HT1080 (cell line): ENCODE measurements around the gene GPC5. TPM values are rescaled to one million over a fixed set of nuclear protein-coding genes. Genes with fewer than 3 reads are reported as not detected.
"Not testable (repeated sequence)": the region's sequence is repeated elsewhere in the genome, so short reads cannot be mapped to it uniquely, and the experiment has no call there.

Experiments
- DNase-seq: peaks from one replicate; pipeline ENCODE4 v3.0.0-alpha.2; 2015; ENCODE audit warnings: low read depth
- total RNA-seq: library from RNA; depleted of rRNA; stranded (reverse); fragments of >200 nt; shearing (Covaris generic); gene quantifications from 2 replicates; pipeline ENCODE4 v1.2.3, GENCODE V29; 2014

Gene GPC5
- total RNA-seq, 1 experiment from 2014 or later = 0.14 TPM

- DNase-seq = no peak
Measured at GRCh38 chr13:92451060-92451459, 1052.6 kb downstream of the GPC5 start.

- no peak for DNase-seq
Measured at GRCh38 chr13:92452840-92453239, 1054.4 kb downstream of the GPC5 start.

GRCh38 chr13:92459306-92459705 lies 1060.9 kb downstream of the GPC5 start:
- no peak for DNase-seq

- DNase-seq = peak; percentile 24
Measured at GRCh38 chr13:92460479-92460878, 1062.1 kb downstream of the GPC5 start.

GRCh38 chr13:92461402-92461801 lies 1063.0 kb downstream of the GPC5 start:
- DNase-seq = no peak

- DNase-seq = no peak
Measured at GRCh38 chr13:92461831-92462230, 1063.4 kb downstream of the GPC5 start.

- DNase-seq = no peak
Measured at GRCh38 chr13:92463134-92463533, 1064.7 kb downstream of the GPC5 start.

- no peak for DNase-seq
Measured at GRCh38 chr13:92473765-92474475, 1075.5 kb downstream of the GPC5 start.

- no peak for DNase-seq
Measured at GRCh38 chr13:92480387-92480786, 1082.0 kb downstream of the GPC5 start.

GRCh38 chr13:92482790-92483189 lies 1084.4 kb downstream of the GPC5 start:
- DNase-seq = not testable (repeated sequence)

- DNase-seq = no peak
Measured at GRCh38 chr13:92483894-92484293, 1085.5 kb downstream of the GPC5 start.

- DNase-seq = no peak
Measured at GRCh38 chr13:92487238-92487637, 1088.8 kb downstream of the GPC5 start.

- DNase-seq = no peak
Measured at GRCh38 chr13:92488249-92488852, 1089.9 kb downstream of the GPC5 start.

GRCh38 chr13:92491839-92492238 lies 1093.4 kb downstream of the GPC5 start:
- DNase-seq = no peak

- DNase-seq = no peak
Measured at GRCh38 chr13:92494915-92495314, 1096.5 kb downstream of the GPC5 start.

GRCh38 chr13:92500192-92500591 lies 1101.8 kb downstream of the GPC5 start:
- DNase-seq = no peak

GRCh38 chr13:92510416-92510815 lies 1112.0 kb downstream of the GPC5 start:
- peak; percentile 46 for DNase-seq

- DNase-seq = no peak
Measured at GRCh38 chr13:92512852-92513251, 1114.4 kb downstream of the GPC5 start.

- DNase-seq = no peak
Measured at GRCh38 chr13:92513672-92514071, 1115.3 kb downstream of the GPC5 start.

- no peak for DNase-seq
Measured at GRCh38 chr13:92514420-92515125, 1116.2 kb downstream of the GPC5 start.

GRCh38 chr13:92516878-92517277 lies 1118.5 kb downstream of the GPC5 start:
- DNase-seq = not testable (repeated sequence)

- DNase-seq = not testable (repeated sequence)
Measured at GRCh38 chr13:92518622-92519021, 1120.2 kb downstream of the GPC5 start.
